Sigmoid colon (tissue), 7 donors: ENCODE results near the gene CARM1. TPM values are rescaled to one million over a fixed set of nuclear protein-coding genes. Genes with fewer than 3 reads are reported as not detected.

Experiments
- DNase-seq: peaks from one replicate; pipeline ENCODE4 v3.0.0-alpha.2; 2019
- H3K27ac ChIP-seq, 4 donors: fragments of 200-600 bp; sonication (generic); one replicate each; pipeline ENCODE4 v1.5.1; 2016 to 2019; ENCODE audit warnings: mild to moderate bottlenecking in 1 of 4
- H3K27me3 ChIP-seq, 3 donors: fragments of 200-600 bp; sonication (generic); one replicate each; pipeline ENCODE4 v1.5.1; 2019; ENCODE audit warnings: mild to moderate bottlenecking in 1 of 3
- H3K36me3 ChIP-seq, 4 donors: fragments of 200-600 bp; sonication (generic); one replicate each; pipeline ENCODE4 v1.5.1; 2016 to 2019
- H3K4me1 ChIP-seq, 4 donors: fragments of 200-600 bp; sonication (generic); one replicate each; pipeline ENCODE4 v1.5.1; 2017 to 2019
- H3K4me3 ChIP-seq, 4 donors: fragments of 200-600 bp; sonication (generic); one replicate each; pipeline ENCODE4 v1.5.1; 2017 to 2019; ENCODE audit warnings: mild to moderate bottlenecking in 2 of 4, moderate library complexity in 1 of 4
- H3K9me3 ChIP-seq, 4 donors: fragments of 200-600 bp in 3 of 4; sonication (generic) in 3 of 4; one replicate each; pipeline versions ENCODE4 v1.5.1 to v1.6.1; 2013 to 2019
- CTCF ChIP-seq, 4 experiments: fragments of 450-650 bp in 3 of 4; fragments of 200-600 bp in 1 of 4; IDR thresholded peaks; one replicate each; pipeline ENCODE4 v1.5.1; 2016 to 2019; ENCODE audit warnings: antibody characterized with exemption in 4 of 4, mild to moderate bottlenecking in 3 of 4, moderate library complexity in 2 of 4
- EP300 ChIP-seq, 4 donors: sonication (generic); formaldehyde crosslinking; IDR thresholded peaks; one replicate each; pipeline ENCODE4 v1.6.1; 2017; ENCODE audit warnings: antibody characterized with exemption in 4 of 4
- POLR2A ChIP-seq, 2 donors: fragments of 450-650 bp; IDR thresholded peaks; one replicate each; pipeline ENCODE4 v1.6.1; 2016; ENCODE audit warnings: antibody characterized with exemption in 2 of 2, mild to moderate bottlenecking in 2 of 2, moderate library complexity in 2 of 2
- POLR2AphosphoS5 ChIP-seq, 4 donors: sonication (generic); formaldehyde crosslinking; IDR thresholded peaks; one replicate each; pipeline ENCODE4 v1.6.1; 2017; ENCODE audit warnings: antibody characterized with exemption in 4 of 4
- WGBS, 2 donors: extraction: QIAGEN DNeasy Blood & Tissue Kit; methylation state at CpG; one replicate each; pipeline ENCODE4 v1.1.7; 2013; 5-methylcytosine and 5-hydroxymethylcytosine counted together
- intact Hi-C: fragments of 100-400 bp; cut with DNase I; formaldehyde crosslinking; loops from one replicate; pipeline ENCODE4 v1.15.1; 2023
- polyA plus RNA-seq, 3 donors: library from polyadenylated mRNA; stranded (reverse); fragments of 200-250 nt; gene quantifications; one replicate each; pipeline ENCODE4 v1.2.3, GENCODE V29; 2013
- total RNA-seq, 4 donors: library from RNA; depleted of rRNA; stranded (reverse); fragments of >200 nt; gene quantifications; one replicate each; pipeline ENCODE4 v1.1.0, GENCODE V29; 2016
- donor health status: healthy with polysubstance abuse.
- donor health status: Bipolar disorder and iron deficiency.
- donor health status: healthy.

CARM1 gene
- 10 to 100 TPM; 18.1 to 24.9 (median 20.8) TPM for total RNA-seq
- polyA plus RNA-seq = 10 to 100 TPM; 21.6 to 51.8 (median 29.4) TPM

GRCh38 chr19:10870955-10871603 is at the start of gene CARM1:
Gene CARM1 (plus strand): TSS chr19:10871553. CDS start chr19:10871703, 150 bp downstream.
- TF ChIP-seq CTCF (IDR thresholded peaks at IDR 0.05) = peak in 1 of 4 experiments; percentile 41
- peak in 1 of 4 donors; percentile 13 for TF ChIP-seq POLR2AphosphoS5 (IDR thresholded peaks at IDR 0.05)
- TF ChIP-seq EP300 (IDR thresholded peaks at IDR 0.05) = no peak
- no peaks in the 10 kb centered on the region for H3K9me3 ChIP-seq
- peak within 1 kb of the TSS; percentile 70 to 98 (median 96) for H3K4me3 ChIP-seq
- intact Hi-C loops = loop anchor here (2.0 kb wide), 1 partner anchor 34 kb away; the partner anchor contains the start of gene TMED1
- peaks cover 0 to 43% (median 29%) of the 10 kb centered on the region in 4 donors for H3K4me1 ChIP-seq
- no peaks in the 10 kb centered on the region for H3K36me3 ChIP-seq
- 0 to 1% methylated on average over 99 of the region's 99 CpGs for WGBS, 2 donors
- no peaks in the 10 kb centered on the region for H3K27me3 ChIP-seq
- DNase-seq = peak; percentile 100
- peak within 1 kb of the TSS; percentile 80 to 96 (median 91) for H3K27ac ChIP-seq

GRCh38 chr19:10823690-10824089 is 47.7 kb upstream of the CARM1 start:
- Histone ChIP-seq H3K4me1 (no peaks in the 10 kb centered on the region), H3K27ac (no peak overlapping the region), H3K4me3 (no peak overlapping the region), H3K27me3 (no peaks in the 10 kb centered on the region), H3K36me3 (peaks cover 37 to 93% (median 58%) of the 10 kb centered on the region in 4 donors), H3K9me3 (no peaks in the 10 kb centered on the region)
- TF ChIP-seq POLR2A (IDR thresholded peaks at IDR 0.05) (no peak), EP300 (IDR thresholded peaks at IDR 0.05) (no peak), CTCF (IDR thresholded peaks at IDR 0.05) (no peak), POLR2AphosphoS5 (IDR thresholded peaks at IDR 0.05) (no peak)
- intact Hi-C loops = no loop called here
- 94 to 95% methylated on average over 12 of the region's 12 CpGs for WGBS, 2 donors
- DNase-seq = no peak

- intact Hi-C loops = no loop called here
- Histone ChIP-seq H3K9me3 (no peaks in the 10 kb centered on the region), H3K27me3 (no peaks in the 10 kb centered on the region), H3K36me3 (peaks cover 26 to 98% (median 56%) of the 10 kb centered on the region in 4 donors), H3K4me1 (no peaks in the 10 kb centered on the region), H3K27ac (no peak overlapping the region), H3K4me3 (no peak overlapping the region)
- TF ChIP-seq POLR2AphosphoS5 (IDR thresholded peaks at IDR 0.05) (no peak), POLR2A (IDR thresholded peaks at IDR 0.05) (no peak), CTCF (IDR thresholded peaks at IDR 0.05) (no peak), EP300 (IDR thresholded peaks at IDR 0.05) (no peak)
- DNase-seq = no peak
- WGBS, 2 donors = 86 to 93% methylated on average over 7 of the region's 7 CpGs
Measured at GRCh38 chr19:10826231-10826630, 45.1 kb upstream of the CARM1 start.

- TF ChIP-seq EP300 (IDR thresholded peaks at IDR 0.05) = no peak
- no peak overlapping the region for H3K4me3 ChIP-seq
- no peaks in the 10 kb centered on the region for H3K9me3 ChIP-seq
- DNase-seq = no peak
- no peaks in the 10 kb centered on the region for H3K27me3 ChIP-seq
- no peak overlapping the region for H3K27ac ChIP-seq
- H3K4me1 ChIP-seq = no peaks in the 10 kb centered on the region
- intact Hi-C loops = no loop called here
- H3K36me3 ChIP-seq = peaks cover 26 to 98% (median 52%) of the 10 kb centered on the region in 4 donors
- WGBS, 2 donors = 89 to 94% methylated on average over 6 of the region's 6 CpGs
Measured at GRCh38 chr19:10826846-10827245, 44.5 kb upstream of the CARM1 start.

GRCh38 chr19:10828981-10829821 is 42.2 kb upstream of the CARM1 start:
- no peak for TF ChIP-seq CTCF (IDR thresholded peaks at IDR 0.05)
- no peak for TF ChIP-seq POLR2A (IDR thresholded peaks at IDR 0.05)
- no peak for TF ChIP-seq EP300 (IDR thresholded peaks at IDR 0.05)
- TF ChIP-seq POLR2AphosphoS5 (IDR thresholded peaks at IDR 0.05) = no peak
- intact Hi-C loops = no loop called here
- no peak for DNase-seq
- no peaks in the 10 kb centered on the region for H3K27me3 ChIP-seq
- peaks cover 17 to 96% (median 48%) of the 10 kb centered on the region in 4 donors for H3K36me3 ChIP-seq
- H3K4me3 ChIP-seq = no peak overlapping the region
- no peaks in the 10 kb centered on the region for H3K4me1 ChIP-seq
- H3K9me3 ChIP-seq = no peaks in the 10 kb centered on the region
- WGBS, 2 donors = 94% methylated on average over 26 of the region's 26 CpGs
- H3K27ac ChIP-seq = no peak overlapping the region
